HG02840 (cell line): ENCODE results near the gene RARS1.

Experiments
- ATAC-seq: cut with Tn5 transposase; IDR thresholded peaks from one replicate; pipeline ENCODE4 v1.9.1; 2021; ENCODE audit warnings: mild to moderate bottlenecking, moderate library complexity, moderate number of reproducible peaks; ENCODE audit not compliant: unreplicated experiment, low FRiP score

The RARS1 gene

GRCh38 chr5:168486136-168486879 lies at the start of gene RARS1:
TSS of gene RARS1 (plus strand) at chr5:168486471. CDS start at chr5:168486499, 28 bp downstream.
- ATAC-seq = peak; percentile 85

GRCh38 chr5:168438349-168438748 lies 47.9 kb upstream of the RARS1 start:
- ATAC-seq = no peak

- ATAC-seq = no peak
Measured at GRCh38 chr5:168443533-168443932, 42.7 kb upstream of the RARS1 start.

- no peak for ATAC-seq
Measured at GRCh38 chr5:168443950-168444700, 42.1 kb upstream of the RARS1 start.

GRCh38 chr5:168446983-168447619 lies 39.2 kb upstream of the RARS1 start:
- ATAC-seq = no peak

- ATAC-seq = no peak
Measured at GRCh38 chr5:168447808-168448207, 38.5 kb upstream of the RARS1 start.

GRCh38 chr5:168449166-168449565 lies 37.1 kb upstream of the RARS1 start:
- ATAC-seq = no peak

- no peak for ATAC-seq
Measured at GRCh38 chr5:168451565-168451964, 34.7 kb upstream of the RARS1 start.

- ATAC-seq = no peak
Measured at GRCh38 chr5:168455201-168455600, 31.1 kb upstream of the RARS1 start.

GRCh38 chr5:168457542-168457941 lies 28.7 kb upstream of the RARS1 start:
- ATAC-seq = no peak

GRCh38 chr5:168460606-168461005 lies 25.7 kb upstream of the RARS1 start:
- no peak for ATAC-seq

GRCh38 chr5:168463081-168463480 lies 23.2 kb upstream of the RARS1 start:
- no peak for ATAC-seq

- no peak for ATAC-seq
Measured at GRCh38 chr5:168464214-168464613, 22.1 kb upstream of the RARS1 start.

- ATAC-seq = no peak
Measured at GRCh38 chr5:168464641-168465040, 21.6 kb upstream of the RARS1 start.

GRCh38 chr5:168467755-168468330 lies 18.4 kb upstream of the RARS1 start:
- no peak for ATAC-seq

GRCh38 chr5:168468836-168469235 lies 17.4 kb upstream of the RARS1 start:
- no peak for ATAC-seq

- no peak for ATAC-seq
Measured at GRCh38 chr5:168469816-168470215, 16.5 kb upstream of the RARS1 start.

- ATAC-seq = no peak
Measured at GRCh38 chr5:168471785-168472184, 14.5 kb upstream of the RARS1 start.

- ATAC-seq = no peak
Measured at GRCh38 chr5:168472329-168472728, 13.9 kb upstream of the RARS1 start.

GRCh38 chr5:168474319-168474718 lies 12.0 kb upstream of the RARS1 start:
- ATAC-seq = no peak

GRCh38 chr5:168477060-168477459 lies 9.2 kb upstream of the RARS1 start:
- no peak for ATAC-seq
